CMK (cell line): ENCODE data around the gene ZNF75A.

Source experiments
- DNase-seq: peaks from one replicate; pipeline ENCODE4 v3.0.0-alpha.2; 2010; ENCODE audit warnings: low read depth

ZNF75A gene

DNA sequence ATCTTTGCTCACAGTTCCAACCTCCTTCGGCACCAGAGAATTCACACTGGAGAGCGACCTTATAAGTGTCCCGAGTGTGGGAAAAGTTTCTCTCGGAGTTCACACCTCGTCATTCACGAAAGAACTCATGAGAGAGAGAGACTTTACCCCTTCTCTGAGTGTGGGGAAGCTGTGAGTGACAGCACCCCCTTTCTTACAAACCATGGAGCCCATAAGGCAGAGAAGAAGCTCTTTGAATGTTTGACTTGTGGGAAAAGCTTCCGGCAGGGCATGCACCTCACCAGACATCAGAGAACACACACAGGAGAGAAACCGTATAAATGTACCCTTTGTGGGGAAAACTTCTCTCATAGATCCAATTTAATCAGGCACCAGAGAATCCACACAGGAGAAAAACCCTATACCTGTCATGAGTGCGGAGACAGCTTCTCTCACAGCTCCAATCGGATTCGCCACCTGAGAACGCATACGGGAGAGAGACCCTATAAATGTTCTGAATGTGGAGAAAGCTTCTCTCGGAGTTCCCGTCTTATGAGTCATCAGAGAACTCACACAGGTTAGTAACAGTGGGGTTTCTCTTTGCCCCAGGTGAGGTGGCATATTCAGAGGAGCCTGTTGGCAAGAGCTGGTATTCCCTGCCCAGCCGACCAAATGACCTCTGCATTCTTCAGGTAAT lies 15.2 kb upstream of the ZNF75A start:
- no peak for DNase-seq

DNA sequence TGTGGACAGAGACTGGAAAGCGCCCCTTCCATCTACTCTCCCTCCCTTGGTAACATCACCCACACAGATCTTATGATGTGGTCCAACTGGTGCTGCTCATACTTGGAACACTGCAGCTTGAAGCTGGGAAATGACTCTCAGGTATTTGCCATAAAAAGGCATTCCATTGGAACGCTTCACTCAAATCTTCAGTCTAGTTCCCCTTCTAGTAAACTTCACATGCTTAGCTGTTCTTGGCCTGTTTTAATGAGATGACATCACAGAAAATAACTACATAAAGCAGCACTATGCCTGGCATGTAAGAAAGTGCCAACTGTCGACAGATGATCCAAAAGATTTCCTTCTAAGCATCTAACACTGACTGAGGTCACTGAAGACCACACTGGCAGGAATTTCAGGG lies 12.7 kb upstream of the ZNF75A start:
- DNase-seq, result no peak

DNA sequence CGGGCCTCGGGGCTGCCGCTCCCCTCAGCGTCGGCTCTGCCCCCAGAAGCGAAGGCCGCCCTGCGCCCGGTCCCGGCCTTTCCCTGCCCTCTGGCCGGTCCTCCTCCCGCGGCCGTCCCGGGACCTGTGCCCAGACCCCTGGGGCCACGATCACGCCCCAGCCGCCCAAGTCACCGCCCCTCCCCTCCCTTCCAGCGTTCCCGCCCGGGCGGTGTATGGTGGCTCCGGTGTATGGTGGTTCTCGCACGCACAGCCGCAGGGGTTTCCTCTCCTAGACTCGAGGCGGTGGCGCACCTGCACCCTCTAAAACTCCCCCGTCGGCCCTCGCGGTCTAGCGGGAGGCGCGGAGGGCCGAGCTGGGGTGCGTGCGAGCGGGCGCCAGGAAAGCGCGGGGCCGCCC lies 10.1 kb upstream of the ZNF75A start:
- no peak for DNase-seq

DNA sequence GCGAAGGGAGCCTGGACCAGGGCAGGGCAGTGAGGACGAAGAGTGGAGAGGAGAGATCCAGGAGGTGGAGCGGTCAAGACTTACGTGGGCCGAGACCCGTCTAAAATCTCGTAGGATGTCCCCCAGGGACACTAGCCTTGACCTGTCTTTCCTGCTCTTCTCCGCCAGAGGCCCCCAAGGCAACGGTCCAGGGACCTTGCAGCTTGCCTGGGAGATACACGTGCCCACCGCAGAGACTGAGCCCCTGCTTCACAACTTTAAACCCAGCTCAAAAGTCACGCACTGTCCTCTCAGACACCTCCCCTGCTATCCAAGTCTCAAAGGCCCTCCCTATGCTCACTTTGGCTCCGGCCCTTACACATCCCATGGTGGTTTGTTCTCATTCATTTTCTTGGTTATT lies 9.5 kb upstream of the ZNF75A start:
- no peak for DNase-seq

DNA sequence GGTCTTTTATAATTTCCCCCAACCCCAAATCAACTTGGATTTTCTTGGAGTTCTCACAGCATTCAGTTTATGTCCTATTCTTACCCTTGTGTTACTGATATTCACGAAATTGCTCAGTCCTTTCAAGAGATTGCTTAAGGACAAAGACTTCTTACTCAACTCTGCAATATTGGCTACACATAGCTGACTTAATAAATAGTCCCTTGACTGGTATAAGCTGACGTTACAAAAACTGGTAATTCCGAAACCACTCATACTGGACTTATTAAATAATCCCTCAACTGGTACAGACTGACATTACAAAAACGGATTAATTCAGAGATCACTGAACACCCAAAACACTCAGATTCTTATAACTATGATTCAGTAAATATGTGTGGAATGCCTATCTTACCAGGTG lies 927 bp upstream of the ZNF75A start:
- DNase-seq, result no peak

DNA sequence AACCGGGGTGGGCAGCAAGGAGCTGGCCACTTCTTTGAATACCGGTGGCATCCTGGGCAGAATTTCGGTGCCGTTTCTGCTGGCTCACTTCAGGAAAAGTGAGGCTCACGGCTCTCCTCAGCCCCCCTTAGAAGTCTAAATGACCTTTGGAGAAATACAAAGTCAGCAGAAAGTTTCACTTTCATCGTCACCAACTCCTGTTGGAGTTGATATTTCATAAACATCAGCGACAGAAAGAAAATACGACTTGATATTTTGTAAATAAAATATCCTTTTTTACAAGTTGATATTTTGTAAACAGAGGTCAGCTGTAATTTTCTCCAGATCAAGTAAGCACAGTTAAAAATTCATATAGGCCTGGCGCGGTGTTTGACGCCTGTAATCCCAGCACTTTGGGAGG lies 781 bp downstream of the ZNF75A start:
- DNase-seq, result no peak

DNA sequence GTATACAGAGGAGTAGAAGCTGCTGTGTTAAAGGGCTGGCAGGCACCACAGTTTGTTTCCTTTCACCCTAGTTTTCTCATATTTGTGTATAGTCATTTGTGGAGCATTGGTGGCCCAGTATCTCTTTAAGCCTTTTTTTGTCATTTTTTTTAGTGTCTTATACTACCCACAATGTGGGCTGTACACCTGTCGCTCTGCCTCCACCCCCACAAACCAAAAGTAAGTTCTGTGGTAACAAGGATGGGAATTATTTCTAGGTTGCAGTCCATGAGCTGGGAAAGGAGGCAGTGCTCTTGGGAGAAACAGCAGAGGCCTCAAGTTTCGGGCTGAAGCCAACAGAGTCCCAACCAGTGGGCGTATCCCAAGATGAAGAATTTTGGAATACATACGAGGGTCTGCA lies 6.2 kb downstream of the ZNF75A start:
- no peak for DNase-seq

DNA sequence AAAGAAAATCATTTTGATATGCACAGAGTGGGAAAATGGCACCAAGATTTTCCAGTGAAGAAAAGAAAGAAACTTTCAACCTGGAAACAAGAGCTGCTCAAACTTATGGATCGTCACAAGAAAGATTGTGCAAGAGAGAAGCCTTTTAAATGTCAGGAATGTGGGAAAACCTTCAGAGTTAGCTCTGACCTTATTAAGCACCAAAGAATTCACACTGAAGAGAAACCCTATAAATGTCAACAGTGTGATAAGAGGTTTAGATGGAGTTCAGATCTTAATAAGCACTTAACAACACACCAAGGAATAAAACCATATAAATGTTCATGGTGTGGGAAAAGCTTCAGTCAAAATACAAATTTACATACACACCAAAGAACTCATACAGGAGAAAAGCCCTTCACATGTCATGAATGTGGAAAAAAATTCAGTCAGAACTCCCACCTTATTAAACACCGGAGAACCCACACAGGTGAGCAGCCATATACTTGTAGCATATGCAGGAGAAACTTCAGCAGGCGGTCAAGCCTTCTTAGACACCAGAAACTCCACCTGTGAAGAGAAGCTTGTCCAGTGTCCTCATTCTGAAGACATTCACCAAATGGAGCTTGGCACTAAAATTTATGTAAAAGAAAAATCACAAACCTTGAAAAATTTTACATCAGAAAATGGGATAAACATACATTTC lies 12.2 kb downstream of the ZNF75A start:
- no peak for DNase-seq

DNA sequence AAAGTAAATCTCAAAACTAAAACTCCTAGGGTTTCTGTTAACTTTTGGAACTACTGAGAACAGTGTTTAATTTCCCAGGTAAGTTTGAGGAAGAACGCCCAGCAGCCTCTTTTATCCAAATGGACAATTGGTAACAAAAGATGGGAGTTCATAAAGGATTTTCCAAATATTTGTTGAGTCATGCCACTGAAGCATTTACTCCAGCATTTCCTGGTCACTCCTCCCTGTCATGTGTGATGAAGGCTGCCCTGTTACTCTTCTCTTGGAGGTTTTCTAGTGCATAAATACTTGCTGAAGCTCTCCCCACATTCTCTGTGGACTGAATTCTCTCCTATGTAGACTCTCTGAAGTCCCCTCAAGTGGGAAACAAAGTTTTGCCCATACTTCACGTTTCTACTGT lies 16.5 kb downstream of the ZNF75A start:
- DNase-seq, result no peak

DNA sequence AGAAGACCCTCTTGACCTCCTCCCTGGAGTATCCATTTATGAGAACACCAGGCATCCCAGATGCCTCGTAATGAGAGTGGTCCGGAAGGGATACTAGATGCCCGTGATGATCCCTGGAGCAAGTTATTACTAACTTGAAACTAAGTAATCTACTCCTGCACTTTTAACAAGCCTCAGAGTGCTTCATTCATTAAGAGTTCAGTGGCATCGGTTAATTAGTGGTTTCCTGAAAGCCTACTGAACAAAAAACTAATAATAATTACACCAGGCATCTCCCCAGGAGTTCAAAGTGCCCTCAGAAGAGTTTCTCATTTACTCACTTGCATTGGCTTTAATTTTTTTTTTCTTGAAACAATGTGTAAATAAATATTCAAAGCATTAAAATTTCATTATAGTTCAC lies 22.2 kb downstream of the ZNF75A start:
- no peak for DNase-seq

DNA sequence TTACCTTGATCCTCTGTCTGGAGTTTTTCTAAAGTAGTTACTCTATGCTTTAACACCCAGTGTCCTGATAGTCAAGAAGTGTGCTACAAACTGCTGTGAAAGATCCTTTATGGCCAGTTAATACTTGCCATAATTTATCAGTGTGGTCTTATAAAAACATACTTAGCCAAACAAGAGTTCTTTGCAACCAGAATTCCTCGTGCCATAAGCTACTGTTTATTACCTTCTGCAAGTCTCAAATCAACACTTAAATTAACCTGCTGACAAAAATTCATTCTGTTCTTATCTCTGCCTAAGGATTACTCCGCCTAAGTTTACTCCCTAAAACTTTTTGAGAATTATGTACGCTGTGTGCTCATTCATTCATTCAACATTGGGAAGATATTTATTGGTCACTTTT lies 22.8 kb downstream of the ZNF75A start:
- DNase-seq, result no peak

DNA sequence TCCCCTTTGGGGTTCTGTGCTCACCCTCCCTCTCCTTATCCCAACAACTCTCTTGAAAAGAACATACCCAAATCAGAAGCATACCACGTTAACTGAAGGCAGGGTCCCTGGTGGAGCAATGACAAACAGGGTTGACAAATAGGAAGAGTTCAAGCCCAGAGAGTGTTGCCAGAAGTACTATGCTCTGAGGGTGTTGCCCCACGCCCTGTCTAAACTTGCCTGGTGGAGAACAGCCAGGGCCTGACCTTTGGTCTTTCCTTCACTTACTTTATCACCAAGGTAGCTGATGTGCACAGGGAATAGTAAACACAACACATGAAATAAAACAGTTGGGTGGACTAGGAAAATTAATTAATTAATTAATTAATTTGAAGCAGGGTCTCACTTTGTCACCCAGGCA lies 23.3 kb downstream of the ZNF75A start:
- no peak for DNase-seq

DNA sequence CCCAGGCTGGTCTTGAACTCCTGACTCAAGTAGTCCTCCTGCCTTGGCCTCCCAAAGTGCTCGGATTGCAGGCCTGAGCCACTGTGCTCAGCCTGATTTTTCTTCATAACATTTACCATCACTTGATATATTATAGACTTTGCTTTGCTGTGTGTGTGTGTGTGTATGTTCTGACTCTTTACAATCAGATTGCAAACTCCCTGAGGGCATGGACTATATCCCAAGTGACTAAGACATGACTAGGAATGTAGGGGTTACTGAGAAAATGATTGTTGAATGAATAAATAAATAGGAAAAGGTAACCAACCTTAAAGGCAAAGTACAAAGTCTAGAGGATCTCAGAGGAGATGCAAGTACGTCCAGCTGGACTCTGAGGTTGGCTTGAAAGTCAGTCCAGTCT lies 40.7 kb downstream of the ZNF75A start:
- DNase-seq, result no peak

DNA sequence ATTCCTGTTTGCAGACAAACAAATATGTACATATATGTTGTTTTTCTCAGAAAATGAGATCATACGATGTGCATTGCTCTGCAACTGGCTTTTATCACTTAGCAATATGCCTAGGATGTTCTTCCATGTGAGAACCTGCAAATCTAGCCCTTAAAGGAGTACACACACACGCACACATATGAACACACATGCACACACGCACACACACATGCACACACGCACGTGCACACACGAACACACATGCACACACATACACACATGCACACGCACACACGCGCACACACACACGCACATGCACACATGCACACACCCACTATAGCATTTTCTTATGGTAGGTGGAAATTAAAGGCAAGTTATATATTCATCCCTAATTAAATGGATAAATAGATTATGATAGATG lies 42.3 kb downstream of the ZNF75A start:
- no peak for DNase-seq

DNA sequence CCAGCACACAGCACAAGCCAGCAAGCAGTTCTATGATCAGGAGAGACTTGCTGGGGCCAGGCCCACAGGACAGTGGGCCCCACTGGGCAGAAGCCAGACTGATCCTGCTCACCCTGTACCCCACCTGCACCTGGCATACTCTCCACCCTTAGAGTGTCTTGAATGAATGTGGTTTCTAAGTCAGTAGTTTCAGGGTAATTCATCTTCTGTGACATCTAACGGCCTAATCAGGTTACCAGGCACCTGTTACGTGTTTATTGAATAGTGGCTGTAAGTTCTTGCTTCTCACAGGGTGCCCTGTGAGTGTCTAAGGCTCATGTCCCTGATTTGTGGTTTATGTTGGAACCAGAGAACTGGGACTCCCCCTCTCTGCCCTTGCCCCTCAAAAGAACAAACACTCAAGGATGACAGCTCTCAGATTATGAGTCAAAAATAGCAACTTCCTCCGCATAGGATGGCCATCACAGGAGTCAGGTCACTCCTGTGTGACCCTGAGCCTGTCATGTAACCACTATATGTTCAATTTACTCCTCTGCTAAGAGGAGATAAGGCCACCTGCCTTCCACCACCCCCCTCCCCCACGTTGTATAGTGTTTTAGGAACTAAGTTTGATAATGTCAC lies 43.4 kb downstream of the ZNF75A start:
- no peak for DNase-seq

DNA sequence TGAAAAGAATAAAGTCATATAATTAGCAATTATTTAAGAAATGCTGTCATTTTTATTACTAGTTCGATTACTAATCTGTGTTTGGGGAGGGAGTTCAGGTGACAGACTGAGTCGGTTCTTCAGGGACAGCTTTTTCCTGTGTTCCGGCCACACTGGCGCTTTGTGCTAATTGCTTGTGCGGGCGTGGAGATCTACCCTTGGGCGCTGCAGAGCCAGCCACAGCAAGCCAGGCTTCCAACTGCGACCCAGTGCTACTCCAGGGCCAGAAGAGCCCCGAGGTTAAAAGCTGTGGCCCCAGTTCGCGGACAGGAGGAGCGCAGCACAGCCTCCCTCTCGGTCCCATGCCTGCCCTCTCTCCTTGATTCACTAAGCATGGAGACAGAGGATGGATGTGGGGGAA lies 43.9 kb downstream of the ZNF75A start:
- DNase-seq, result no peak

DNA sequence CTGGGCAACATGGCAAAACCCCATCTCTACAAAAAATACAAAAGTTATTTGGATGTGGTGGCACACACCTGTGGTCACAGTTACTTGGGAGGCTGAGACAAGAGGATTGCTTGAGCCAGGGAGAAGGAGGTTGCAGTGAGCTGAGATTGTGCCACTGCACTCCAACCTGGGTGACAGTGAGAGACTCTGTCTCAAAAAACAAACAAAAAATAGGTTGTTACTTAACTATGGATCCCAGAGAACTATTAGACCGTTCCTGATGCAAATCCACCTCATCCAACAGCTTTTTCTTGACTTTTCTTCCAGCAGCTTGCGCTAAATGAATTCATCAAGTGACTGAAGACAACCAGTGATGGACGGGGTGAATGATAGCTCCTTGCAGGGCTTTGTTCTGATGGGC lies 50.3 kb downstream of the ZNF75A start, which contains the start of gene OR2C1:
Gene OR2C1, plus strand, starts transcription at position 301 of the 400 bp plus-strand sequence. Its CDS starts 52 bp downstream, at position 353.
- no peak for DNase-seq

DNA sequence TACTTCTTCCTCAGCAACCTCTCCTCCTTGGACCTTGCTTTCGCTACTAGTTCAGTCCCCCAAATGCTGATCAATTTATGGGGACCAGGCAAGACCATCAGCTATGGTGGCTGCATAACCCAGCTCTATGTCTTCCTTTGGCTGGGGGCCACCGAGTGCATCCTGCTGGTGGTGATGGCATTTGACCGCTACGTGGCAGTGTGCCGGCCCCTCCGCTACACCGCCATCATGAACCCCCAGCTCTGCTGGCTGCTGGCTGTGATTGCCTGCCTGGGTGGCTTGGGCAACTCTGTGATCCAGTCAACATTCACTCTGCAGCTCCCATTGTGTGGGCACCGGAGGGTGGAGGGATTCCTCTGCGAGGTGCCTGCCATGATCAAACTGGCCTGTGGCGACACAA lies 50.8 kb downstream of the ZNF75A start:
- no peak for DNase-seq

DNA sequence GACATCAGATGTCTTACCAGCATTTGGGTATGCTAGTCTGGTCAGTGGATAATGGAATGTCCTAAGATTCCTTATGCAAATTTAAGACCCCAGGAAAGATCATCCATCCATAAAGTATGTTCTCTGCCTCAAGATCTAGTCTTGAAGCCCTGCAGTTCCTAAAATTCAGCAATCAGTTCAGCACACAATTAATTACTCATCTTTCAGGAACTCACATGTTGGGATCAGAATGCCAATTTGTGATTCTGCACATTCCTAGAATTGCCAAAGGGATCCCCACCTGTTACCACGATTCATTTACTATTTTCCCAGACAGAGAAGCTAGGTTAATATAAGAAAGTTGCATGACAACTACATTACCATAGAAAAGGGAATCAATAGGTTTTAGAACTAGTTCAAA lies 53.6 kb downstream of the ZNF75A start:
- no peak for DNase-seq

DNA sequence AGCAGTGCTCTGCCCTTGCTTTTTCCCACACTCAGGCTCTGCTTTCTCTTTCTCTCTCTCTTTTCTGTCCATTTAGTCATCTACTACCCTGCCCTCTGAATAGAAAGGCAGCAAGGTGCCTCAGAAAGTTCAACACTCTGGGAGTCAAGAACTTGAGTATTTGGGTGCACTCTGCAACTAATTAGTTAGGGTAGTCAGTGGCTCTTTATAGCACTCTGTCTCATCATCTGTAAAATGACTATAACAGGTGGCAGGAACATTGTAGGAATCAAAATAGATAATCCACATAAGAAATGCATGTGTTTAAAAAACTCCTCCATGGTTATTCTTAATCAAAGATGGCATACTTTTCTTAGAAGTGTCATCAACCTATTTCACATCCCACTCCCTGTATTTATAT lies 57.6 kb downstream of the ZNF75A start:
- no peak for DNase-seq

DNA sequence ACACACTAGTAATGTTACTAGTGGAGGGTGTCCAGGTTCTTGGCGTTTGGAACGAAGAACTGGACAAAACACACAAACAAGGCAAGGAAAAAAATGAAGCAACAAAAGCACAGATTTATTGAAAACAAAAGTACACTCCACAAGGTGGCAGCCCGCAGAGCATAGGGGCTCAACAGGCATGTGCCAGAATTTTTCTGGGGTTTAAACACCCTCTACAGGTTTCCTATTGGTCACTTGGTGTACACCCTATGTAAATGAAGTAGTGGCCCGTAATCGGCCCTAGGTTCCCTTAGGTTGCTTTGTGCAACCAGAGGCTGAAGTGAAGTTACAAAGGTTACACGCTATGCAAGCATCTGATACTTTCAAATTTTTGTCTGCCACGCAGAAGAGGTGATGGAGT lies 58.5 kb downstream of the ZNF75A start:
- DNase-seq, result no peak

DNA sequence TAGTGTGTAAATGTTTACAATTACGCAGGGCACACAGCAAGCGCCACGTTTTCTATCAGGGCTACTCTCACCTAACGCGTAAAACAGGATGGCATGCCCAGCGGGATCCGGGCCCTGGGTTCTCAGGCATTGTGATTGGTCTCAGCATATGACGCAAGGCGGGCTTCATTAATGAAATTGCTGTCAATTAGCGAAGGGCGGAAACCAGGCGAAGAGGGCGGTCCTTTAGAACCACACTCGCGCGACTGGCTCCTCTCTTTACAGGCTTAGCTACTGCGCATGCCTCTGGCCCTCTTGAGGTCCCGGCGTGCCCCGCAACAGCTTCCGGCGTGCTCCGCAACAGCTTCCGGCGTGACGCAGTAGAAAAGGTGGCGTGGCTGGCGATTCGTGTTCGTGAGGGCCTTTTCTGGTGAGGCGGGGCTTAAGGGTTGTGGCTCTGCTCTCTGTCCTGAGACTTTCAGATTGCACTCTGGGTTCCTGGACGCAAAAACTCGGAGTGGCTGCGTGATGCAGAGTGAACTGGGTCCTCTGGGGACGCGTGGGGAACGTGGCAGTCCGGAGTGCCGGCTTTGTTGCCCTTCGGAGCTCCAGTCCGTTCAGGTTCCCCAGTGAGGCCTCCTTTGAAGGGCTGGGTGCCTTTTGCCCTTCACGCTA lies 59.6 kb downstream of the ZNF75A start:
- DNase-seq, result peak; percentile 85
